Activated CD4-positive, alpha-beta T cell treated with anti-CD3 and anti-CD28 coated beads, Interleukin-2, amount 50 U/mL, for 4 hours (primary cell): ENCODE data around the gene SLC51B.
A peak's percentile ranks its signal among the peaks of the same experiment; 100 is the strongest.
"Not testable (repeated sequence)": the region's sequence is repeated elsewhere in the genome, so short reads cannot be mapped to it uniquely, and the experiment has no call there.

Source experiments
- DNase-seq, 2 experiments: peaks; one replicate each; pipeline ENCODE4 v3.0.0-alpha.2; 2020

Gene SLC51B

GRCh38 chr15:65085990-65086679, 40.9 kb downstream of the SLC51B start:
- DNase-seq, result no peak

DNA sequence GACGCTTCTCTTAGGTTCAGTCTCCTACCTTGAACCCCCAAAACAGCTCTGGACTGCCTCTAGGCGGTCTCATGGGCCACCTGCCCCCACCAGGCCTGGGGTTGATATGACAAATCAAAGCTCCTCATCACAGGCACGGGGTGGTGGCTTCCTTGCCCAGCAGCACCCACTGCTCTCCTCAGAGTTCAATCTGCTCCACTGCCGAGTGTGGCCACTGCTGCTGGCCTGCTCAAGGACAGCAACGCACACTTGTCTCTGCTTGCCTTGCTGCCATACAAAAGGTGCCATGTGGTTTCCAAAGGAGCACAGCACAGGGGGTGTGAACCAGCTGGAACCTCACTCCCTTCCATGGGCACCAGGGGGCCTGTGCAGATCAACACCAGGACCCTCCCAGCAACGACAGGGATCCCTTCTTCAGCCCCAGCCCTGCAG, 41.5 kb downstream of the SLC51B start:
- DNase-seq, result no peak

DNA sequence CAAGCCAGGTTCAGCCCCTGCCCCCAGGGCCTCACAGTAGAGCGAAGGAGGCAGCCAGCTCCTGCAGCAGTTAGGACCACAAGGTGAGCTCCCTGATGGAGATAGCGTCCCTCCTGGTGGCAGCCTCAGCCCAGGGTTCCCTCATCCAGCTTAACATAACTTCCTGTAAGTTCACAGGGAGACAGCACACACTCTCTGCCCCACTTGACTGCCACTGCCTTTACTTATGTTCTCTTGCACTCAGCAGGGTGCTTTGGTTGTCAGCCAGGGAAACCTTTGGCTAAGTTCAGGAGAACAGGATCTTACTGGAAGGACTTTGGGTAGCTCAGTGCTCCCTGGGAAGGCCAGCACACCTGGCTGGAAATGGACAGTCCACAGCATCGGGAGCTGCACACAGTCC, 42.2 kb downstream of the SLC51B start:
- DNase-seq, result no peak

- no peak for DNase-seq
Measured at GRCh38 chr15:65087873-65088642, 42.9 kb downstream of the SLC51B start.

GRCh38 chr15:65088643-65089021, 43.4 kb downstream of the SLC51B start:
- no peak for DNase-seq

DNA sequence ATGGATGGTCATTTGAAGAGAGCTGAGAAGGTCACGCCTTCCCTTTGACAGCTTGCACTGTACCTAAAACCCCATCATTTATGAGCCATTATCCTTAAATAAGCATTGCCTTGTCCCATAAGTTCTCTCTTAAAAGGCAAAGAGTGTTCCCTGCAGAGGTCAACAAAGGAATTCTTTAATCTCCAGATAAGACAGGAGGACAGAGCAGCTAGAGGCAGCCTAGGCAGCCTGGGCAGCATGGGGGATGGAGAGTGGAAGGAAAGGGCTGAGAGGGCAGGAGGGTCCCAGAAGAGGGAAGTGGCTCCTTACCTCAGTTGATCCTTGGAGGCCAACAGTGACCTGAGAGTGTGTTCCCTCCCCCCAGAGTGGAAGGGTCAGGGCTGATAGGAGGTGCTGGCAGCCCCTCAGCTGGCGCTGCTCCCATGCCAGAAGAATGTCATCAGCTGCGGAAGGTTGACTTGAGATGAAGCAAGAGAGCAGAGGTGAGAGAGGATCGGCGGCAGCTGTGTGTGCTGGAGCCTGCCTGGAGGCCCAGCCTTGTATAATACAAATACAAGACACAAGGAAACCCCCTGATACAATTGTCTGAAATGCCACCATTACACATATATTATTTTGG, 44.1 kb downstream of the SLC51B start:
- no peak for DNase-seq

GRCh38 chr15:65091946-65092770, 47.0 kb downstream of the SLC51B start:
- no peak for DNase-seq

- no peak for DNase-seq
Measured at GRCh38 chr15:65092911-65093792, 48.0 kb downstream of the SLC51B start.

DNA sequence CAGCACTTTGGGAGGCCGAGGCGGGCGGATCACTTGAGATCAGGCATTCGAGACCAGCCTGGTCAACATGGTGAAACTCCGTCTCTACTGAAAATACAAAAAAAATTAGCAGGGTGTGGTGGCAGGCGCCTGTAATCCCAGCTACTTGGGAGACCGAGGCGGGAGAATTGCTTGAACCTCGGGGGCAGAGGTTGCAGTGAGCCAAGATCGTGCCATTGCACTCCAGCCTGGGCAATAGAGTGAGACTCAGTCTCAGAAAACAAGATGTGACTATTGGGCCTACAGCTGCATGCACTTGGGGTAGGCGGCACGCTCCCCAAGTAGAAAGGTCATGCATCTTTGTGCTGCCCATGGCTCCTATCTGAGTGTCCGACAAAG, 48.6 kb downstream of the SLC51B start:
- DNase-seq, result not testable (repeated sequence)

DNA sequence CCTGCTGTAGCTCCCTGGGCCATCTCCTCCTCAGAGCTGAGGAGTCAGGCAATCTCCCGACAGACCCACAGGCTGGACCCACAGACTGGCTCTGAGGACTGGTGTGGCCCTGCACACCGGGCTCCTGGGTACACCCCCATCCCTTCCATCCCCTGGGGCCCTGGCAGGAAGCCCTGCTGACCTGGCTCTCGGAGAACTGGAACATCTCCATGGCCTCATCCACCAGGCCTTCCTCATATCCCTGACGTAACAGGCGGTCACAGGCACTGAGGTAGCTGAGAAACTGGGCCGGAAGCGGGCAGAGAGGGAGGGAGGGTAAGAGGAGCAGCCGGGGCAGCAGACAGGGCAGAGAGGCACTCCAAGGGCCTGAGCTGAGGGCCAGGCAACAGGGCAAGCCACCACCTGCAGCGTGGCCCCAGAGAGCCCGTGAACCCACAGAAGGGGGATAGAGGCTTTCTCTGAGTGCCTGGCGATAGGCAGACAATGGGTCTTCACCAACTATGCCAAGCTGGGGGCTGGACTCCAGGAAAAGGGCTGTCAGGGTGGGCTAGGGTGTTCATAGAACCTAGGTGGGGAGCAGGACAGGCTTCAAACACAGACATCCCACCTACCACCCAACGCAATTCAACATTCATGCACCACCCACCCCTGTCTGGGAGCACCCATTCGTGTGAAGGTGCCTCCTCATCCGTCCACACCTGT, 49.3 kb downstream of the SLC51B start:
- DNase-seq, result no peak

DNA sequence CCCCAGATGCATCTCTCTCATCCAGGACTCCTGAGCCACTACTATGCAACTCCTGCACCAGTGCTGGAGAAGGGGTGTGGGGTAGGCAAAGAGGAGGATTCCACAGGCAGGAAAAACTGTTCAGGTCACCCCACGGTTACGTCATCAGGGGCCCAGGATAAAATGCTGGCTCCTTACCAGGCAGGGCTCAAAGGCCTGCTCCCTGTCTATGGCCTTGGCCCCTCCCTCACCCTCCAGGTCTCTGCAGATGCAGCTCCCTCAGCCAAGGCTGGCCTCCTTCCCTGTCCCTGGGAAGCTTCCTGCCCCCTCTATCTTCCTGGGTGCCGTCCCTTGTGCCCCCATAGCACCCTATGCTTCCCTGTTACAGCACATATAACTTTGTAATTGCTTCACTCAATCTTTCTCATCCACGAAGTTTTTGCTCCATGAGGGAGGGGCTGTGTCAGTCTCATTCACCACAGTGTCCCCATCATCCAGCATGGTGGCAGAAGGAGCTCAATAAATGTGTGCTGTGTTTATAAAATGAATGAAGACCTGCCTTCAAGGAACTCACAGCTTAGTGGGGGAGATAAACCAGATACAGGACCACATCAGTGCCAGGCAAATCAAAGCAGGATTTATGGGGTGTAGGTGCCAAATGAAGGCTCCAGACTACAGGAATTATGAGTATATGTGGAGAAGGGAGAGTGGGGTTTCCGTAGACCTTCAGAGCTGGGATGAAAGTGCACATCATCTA, 50.0 kb downstream of the SLC51B start:
- DNase-seq, result no peak

DNA sequence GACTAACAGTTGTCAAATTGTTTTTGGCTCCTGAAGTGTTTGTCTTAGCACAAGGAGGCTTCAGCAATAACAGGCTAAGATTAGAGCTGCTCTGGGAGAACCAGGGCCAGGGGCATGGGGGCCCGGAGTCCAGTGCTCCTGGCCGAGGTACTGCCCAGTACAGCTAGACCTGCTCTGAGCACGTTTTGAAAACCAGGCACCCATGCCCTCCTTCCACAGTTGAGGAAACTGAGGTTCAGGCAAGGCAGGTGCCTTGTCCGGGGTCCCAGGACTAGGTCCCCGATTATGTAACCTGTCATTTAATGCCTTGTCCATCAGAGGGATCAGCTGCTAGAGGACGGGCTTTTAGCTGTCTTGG, 50.5 kb downstream of the SLC51B start:
- no peak for DNase-seq

GRCh38 chr15:65096481-65097385, 51.5 kb downstream of the SLC51B start:
- DNase-seq, result no peak

- DNase-seq, result no peak
Measured at GRCh38 chr15:65097651-65098263, 52.6 kb downstream of the SLC51B start.

- DNase-seq, result no peak
Measured at GRCh38 chr15:65099336-65099735, 54.1 kb downstream of the SLC51B start.

GRCh38 chr15:65099801-65100200, 54.6 kb downstream of the SLC51B start:
- not testable (repeated sequence) for DNase-seq

GRCh38 chr15:65100442-65100841, 55.3 kb downstream of the SLC51B start:
- DNase-seq, result no peak

GRCh38 chr15:65101411-65101890, 56.3 kb downstream of the SLC51B start:
- peak; percentile 38 to 44 for DNase-seq
